NB4 (cell line): ENCODE measurements around the gene HS3ST3A1.

Experiments used
- CTCF ChIP-seq: IDR thresholded peaks from one replicate; pipeline ENCODE4 v1.5.1; 2012; ENCODE audit warnings: low read depth, low read length
- MYC ChIP-seq: IDR thresholded peaks from 2 replicates; pipeline ENCODE4 v1.6.1; 2011; ENCODE audit warnings: low read depth, low read length

- no peak for TF ChIP-seq MYC
- TF ChIP-seq CTCF = no peak
Observed at GRCh38 chr17:13503526-13503925, 98.2 kb downstream of the HS3ST3A1 start.
